K562 (cell line): Measurements from ENCODE around the gene SLC2A4RG. TPM values are rescaled to one million over a fixed set of nuclear protein-coding genes. Genes with fewer than 3 reads are reported as not detected.
A peak's percentile ranks its signal among the peaks of the same experiment; 100 is the strongest.

Experiments used
- ATAC-seq: fragments of 200-7000 bp; cut with Tn5 transposase; 3 replicates; pipeline ENCODE4 v1.9.1; 2020; ENCODE audit warnings: moderate library complexity
- BruUV-seq: library from RNA; stranded (reverse); fragments of 400-500 nt; replicated peaks from 2 replicates; lab custom pipeline; 2021; lab: Mats Ljungman, UMichigan
- CTCF ChIA-PET: fragments of 300-600 bp; formaldehyde crosslinking; extraction: SDS; loops from one replicate; lab custom pipeline; 2021; ENCODE audit warnings: low intra/inter-chr PET ratio; lab: Yijun Ruan, JAX
- POLR2A ChIA-PET: fragments of 300-600, 350-650 bp; sonication (Branson Sonifier 250); formaldehyde crosslinking; extraction: SDS; loops from one replicate; lab custom pipeline; 2021; ENCODE audit warnings: antibody characterized with exemption, inconsistent platforms; lab: Yijun Ruan, JAX
- DNase-seq, 4 experiments: peaks; one replicate each; pipeline versions ENCODE4 v3.0.0 to v3.0.0-alpha.2; 2011 to 2018; ENCODE audit warnings: low spot score in 3 of 4, mixed read lengths in 3 of 4; ENCODE audit errors: extremely low read depth in 1 of 4
- FAIRE-seq: peaks from 2 replicates; lab custom pipeline; 2011; peaks lifted over from hg19 to GRCh38; lab: Jason Lieb, UNC
- H2AFZ ChIP-seq: 2 replicates; pipeline ENCODE4 v1.6.0; 2011; ENCODE audit warnings: low read depth, low read length, control low read depth, inconsistent platforms
- H3K27ac ChIP-seq: fragments of 200-600 bp; 3 replicates; pipeline ENCODE4 v1.8.0; 2011; ENCODE audit warnings: low read depth, mild to moderate bottlenecking, control low read depth, inconsistent platforms, low read length, moderate library complexity, mixed read lengths; ENCODE audit errors: extremely low read depth
- H3K27me3 ChIP-seq, 2 experiments: fragments of 300-600 bp in 1 of 2; 2 replicates in 1 of 2; 3 replicates in 1 of 2; pipeline versions ENCODE4 v1.6.0 to v1.8.0; 2011; ENCODE audit warnings: inconsistent platforms in 2 of 2, low read length in 2 of 2, mild to moderate bottlenecking in 1 of 2, mixed read lengths in 1 of 2, moderate library complexity in 1 of 2; ENCODE audit not compliant: control insufficient read depth in 2 of 2, insufficient read depth in 2 of 2
- H3K36me3 ChIP-seq: fragments of 300-600 bp; 3 replicates; pipeline ENCODE4 v1.8.0; 2011; ENCODE audit warnings: mild to moderate bottlenecking, low read length, inconsistent platforms; ENCODE audit not compliant: control insufficient read depth, insufficient read depth
- H3K4me1 ChIP-seq, 2 experiments: fragments of 200-600 bp in 1 of 2; replicated peaks in 1 of 2; 2 replicates in 1 of 2; 3 replicates in 1 of 2; pipeline versions ENCODE4 v1.5.1 to v1.8.0; 2011; ENCODE audit warnings: inconsistent platforms in 2 of 2, low read length in 2 of 2, mild to moderate bottlenecking in 1 of 2, mixed read lengths in 1 of 2, moderate library complexity in 1 of 2; ENCODE audit not compliant: control insufficient read depth in 2 of 2, insufficient read depth in 2 of 2
- H3K4me2 ChIP-seq: 2 replicates; pipeline ENCODE4 v1.6.1; 2011; ENCODE audit warnings: low read length, control low read depth, inconsistent platforms, mixed read lengths; ENCODE audit not compliant: insufficient read depth
- H3K4me3 ChIP-seq: fragments of 200-600 bp; sonication (generic), shearing (Covaris generic); 2 replicates; pipeline ENCODE4 v1.5.1; 2016; ENCODE audit warnings: control low read depth, inconsistent platforms
- H3K79me2 ChIP-seq: fragments of 200-600 bp; 3 replicates; pipeline ENCODE4 v1.8.0; 2011; ENCODE audit warnings: low read length, inconsistent platforms; ENCODE audit not compliant: control insufficient read depth, insufficient read depth
- H3K9ac ChIP-seq, 2 experiments: 2 replicates each; pipeline versions ENCODE4 v1.6.0 to v1.6.1; 2011; ENCODE audit warnings: low read depth in 2 of 2, low read length in 2 of 2, control low read depth in 1 of 2, inconsistent platforms in 1 of 2, mild to moderate bottlenecking in 1 of 2, mixed read lengths in 1 of 2; ENCODE audit not compliant: insufficient read depth in 1 of 2
- H3K9me1 ChIP-seq: one replicate; pipeline ENCODE4 v1.6.0; 2011; ENCODE audit warnings: inconsistent platforms, mild to moderate bottlenecking, low read length, moderate library complexity; ENCODE audit not compliant: control insufficient read depth, insufficient read depth
- H3K9me3 ChIP-seq: replicated peaks from 2 replicates; pipeline ENCODE4 v1.5.1; 2011; ENCODE audit warnings: low read depth, low read length, inconsistent platforms; ENCODE audit not compliant: control insufficient read depth, insufficient read depth
- H4K20me1 ChIP-seq: replicated peaks from 2 replicates; pipeline ENCODE4 v1.6.1; 2011; ENCODE audit warnings: low read length, inconsistent platforms, mixed read lengths; ENCODE audit not compliant: control insufficient read depth, insufficient read depth
- EGR1 ChIP-seq: fragments of 450-650 bp; conservative IDR thresholded peaks from 2 replicates; pipeline ENCODE4 v1.6.1; 2017; ENCODE audit warnings: mild to moderate bottlenecking
- ETS1 ChIP-seq: conservative IDR thresholded peaks from 2 replicates; pipeline ENCODE4 v1.6.1; 2011; ENCODE audit warnings: low read depth, mild to moderate bottlenecking, low read length; ENCODE audit not compliant: control insufficient read depth
- PCBP1 ChIP-seq: fragments of 200-400 bp; formaldehyde crosslinking; IDR thresholded peaks from 2 replicates; pipeline ENCODE4 v1.6.1; 2018; ENCODE audit warnings: mild to moderate bottlenecking, low read depth, low read length; ENCODE audit not compliant: poor library complexity, severe bottlenecking
- POLR2A ChIP-seq: fragments of 450-650 bp; conservative IDR thresholded peaks from 2 replicates; pipeline ENCODE4 v1.6.1; 2016
- PRDM10 ChIP-seq: fragments of 450-650 bp; IDR thresholded peaks from 2 replicates; pipeline ENCODE4 v1.6.1; 2018; ENCODE audit not compliant: partially characterized antibody
- RBM22 ChIP-seq: fragments of 200-400 bp; formaldehyde crosslinking; IDR thresholded peaks from 2 replicates; pipeline ENCODE4 v1.6.1; 2018; ENCODE audit warnings: low read length, low read depth; ENCODE audit not compliant: poor library complexity, severe bottlenecking
- WGBS: fragments of 100-300 bp; shearing (Covaris generic); methylation state at CpG from one replicate; pipeline ENCODE4 v1.1.6; 2016; ENCODE audit warnings: low coverage, mixed read lengths; ENCODE audit not compliant: insufficient coverage; ENCODE audit errors: missing lambda C conversion rate; 5-methylcytosine and 5-hydroxymethylcytosine counted together
- in situ Hi-C: fragments of 300-500 bp; cut with MboI; formaldehyde crosslinking; loops from 4 replicates; pipeline ENCODE4 v1.15.0; 2018; ENCODE audit warnings: inconsistent platforms, mixed read lengths
- intact Hi-C: fragments of 100-400 bp; cut with micrococcal nuclease; formaldehyde crosslinking; loops from 2 replicates; pipeline ENCODE4 v1.14.2; 2022
- polyA plus RNA-seq, 8 experiments: library from polyadenylated mRNA; depleted of rRNA in 4 of 8; stranded (reverse) in 5 of 8; unstranded in 3 of 8; fragments of >200 nt; fragmentation: Nextera tagmentation in 2 of 8; fragmentation: Illumina TruSeq in 1 of 8; extraction: Ambion mirVana in 2 of 8; extraction: Trizol in 1 of 8; gene quantifications; 2 replicates each; pipeline versions ENCODE4 v1.2.1 to v1.2.3, GENCODE V29; 2011 to 2014; ENCODE audit warnings: inconsistent platforms in 1 of 8, missing spikeins in 1 of 8
- total RNA-seq, 7 experiments: library from RNA; depleted of rRNA in 6 of 7; stranded (reverse); fragments of >200 nt in 6 of 7; fragmentation: Illumina TruSeq in 2 of 7; extraction: Trizol in 2 of 7; gene quantifications; 2 replicates each; pipeline versions ENCODE4 v1.2.1 to v1.2.3, GENCODE V29; 2011 to 2021; ENCODE audit warnings: low replicate concordance in 1 of 7

SLC2A4RG gene
- total and polyA plus RNA-seq, 9 of the 15 experiments (the other 6 are each of a cell fraction or from before 2014, with no cell fraction given): 0.34 to 97.3 (median 26.5) TPM

- no peak for DNase-seq
- Histone ChIP-seq H3K4me2 (no peak overlapping the region), H3K9me1 (no peaks in the 10 kb centered on the region), H2AFZ (no peak overlapping the region), H3K4me3 (no peak overlapping the region), H3K9me3 (no peaks in the 10 kb centered on the region), H3K36me3 (peaks cover 37% of the 10 kb centered on the region; the same call in 2 of the 3 replicates), H3K27me3 (no peaks in the 10 kb centered on the region), H3K4me1 (peaks cover 2 to 74% of the 10 kb centered on the region in 2 experiments; a peak in 3 of 5 replicates), H3K79me2 (no peaks in the 10 kb centered on the region), H3K9ac (0 out of 4 replicates have a peak overlapping the region, but pooled peaks of 1 of the 2 experiments have one; percentile 17), H3K27ac (no peak overlapping the region), H4K20me1 (no peaks in the 10 kb centered on the region; the same call in 1 of the 2 replicates)
- BruUV-seq: no TSS peak
- WGBS: 94% methylated on average over 18 of the region's 21 CpGs
- ATAC-seq: no peak
- in situ Hi-C loops (no loop called here), intact Hi-C loops (no loop called here)
- no peak for TF ChIP-seq PRDM10
- TF ChIP-seq ETS1: 0 out of 2 replicates have a peak, but pooled peaks have one; percentile 12
- peak; percentile 53 for TF ChIP-seq POLR2A
- no peak for TF ChIP-seq EGR1
- peak; percentile 43 for TF ChIP-seq RBM22
- TF ChIP-seq PCBP1: peak; percentile 6
- ChIA-PET POLR2A (no interaction called here), CTCF (interaction anchor here (0.6 kb wide), 1 partner anchor 127 kb away, joined by 3 read pairs; no protein-coding TSS in a partner anchor)
- FAIRE-seq: no peak
Observed at GRCh38 chr20:63693733-63694583, 45.6 kb upstream of the SLC2A4RG start.
